GM23248 (cell line): ENCODE results near the gene EBF3. TPM values are rescaled to one million over a fixed set of nuclear protein-coding genes. Genes with fewer than 3 reads are reported as not detected.

Experiments
- DNase-seq: peaks from one replicate; pipeline ENCODE4 v3.0.0-alpha.2; 2015
- H2AFZ ChIP-seq: fragments of 200-600 bp; sonication (generic); 2 replicates; pipeline ENCODE4 v1.6.1; 2016; ENCODE audit warnings: antibody characterized with exemption
- H3F3A ChIP-seq: fragments of 200-600 bp; sonication (generic); 2 replicates; pipeline ENCODE4 v1.6.1; 2016; ENCODE audit warnings: mild to moderate bottlenecking, antibody characterized with exemption, mixed run types; ENCODE audit not compliant: insufficient read depth
- H3K27ac ChIP-seq: fragments of 200-600 bp; sonication (generic); 2 replicates; pipeline ENCODE4 v1.5.1; 2016; ENCODE audit warnings: mild to moderate bottlenecking
- H3K27me3 ChIP-seq: fragments of 200-600 bp; sonication (generic); replicated peaks from 2 replicates; pipeline ENCODE4 v1.6.1; 2016; ENCODE audit warnings: mild to moderate bottlenecking; ENCODE audit not compliant: insufficient read depth
- H3K36me3 ChIP-seq: fragments of 200-600 bp; sonication (generic); 2 replicates; pipeline ENCODE4 v1.6.1; 2016; ENCODE audit warnings: low read depth, mild to moderate bottlenecking
- H3K4me1 ChIP-seq: fragments of 200-600 bp; sonication (generic); 2 replicates; pipeline ENCODE4 v1.6.1; 2016; ENCODE audit warnings: mild to moderate bottlenecking; ENCODE audit not compliant: insufficient read depth
- H3K4me2 ChIP-seq: fragments of 200-600 bp; sonication (generic); one replicate; pipeline ENCODE4 v1.6.1; 2016; ENCODE audit warnings: mild to moderate bottlenecking; ENCODE audit not compliant: unreplicated experiment
- H3K4me3 ChIP-seq: fragments of 200-600 bp; sonication (generic); 2 replicates; pipeline ENCODE4 v1.5.1; 2016; ENCODE audit warnings: mild to moderate bottlenecking
- H3K79me2 ChIP-seq: fragments of 200-600 bp; sonication (generic); 2 replicates; pipeline ENCODE4 v1.6.1; 2016; ENCODE audit warnings: mild to moderate bottlenecking; ENCODE audit not compliant: insufficient read depth
- H3K9ac ChIP-seq: fragments of 200-600 bp; sonication (generic); 2 replicates; pipeline ENCODE4 v1.6.1; 2016; ENCODE audit warnings: mild to moderate bottlenecking
- H3K9me2 ChIP-seq: fragments of 200-600 bp; sonication (generic); 2 replicates; pipeline ENCODE4 v1.6.1; 2016; ENCODE audit warnings: mixed run types, mild to moderate bottlenecking, moderate library complexity; ENCODE audit not compliant: insufficient read depth
- H3K9me3 ChIP-seq: fragments of 200-600 bp; sonication (generic); one replicate; pipeline ENCODE4 v1.6.1; 2017; ENCODE audit warnings: low read depth
- H4K20me1 ChIP-seq: fragments of 200-600 bp; sonication (generic); 2 replicates; pipeline ENCODE4 v1.6.0; 2016; ENCODE audit not compliant: insufficient read depth
- EZH2 ChIP-seq: fragments of 200-600 bp; sonication (generic); IDR thresholded peaks from 2 replicates; pipeline ENCODE4 v1.6.1; 2018; ENCODE audit warnings: antibody characterized with exemption, mild to moderate bottlenecking; ENCODE audit not compliant: insufficient read depth, poor library complexity, severe bottlenecking
- EZH2phosphoT487 ChIP-seq: fragments of 200-600 bp; sonication (generic); IDR thresholded peaks from 2 replicates; pipeline ENCODE4 v1.6.1; 2018; ENCODE audit warnings: antibody characterized with exemption, moderate library complexity, mild to moderate bottlenecking, low read depth; ENCODE audit not compliant: insufficient read depth
- WGBS, 2 experiments: methylation state at CpG; one replicate each; pipeline ENCODE4 v1.1.6; 2015 to 2017; ENCODE audit warnings: low lambda C conversion rate in 2 of 2, low coverage in 1 of 2; ENCODE audit errors: missing lambda C conversion rate in 2 of 2; 5-methylcytosine and 5-hydroxymethylcytosine counted together
- in situ Hi-C: fragments of 300-500 bp; cut with MboI; formaldehyde crosslinking; loops from 2 replicates; pipeline ENCODE4 v1.15.0; 2020
- polyA plus RNA-seq: library from polyadenylated mRNA; unstranded; fragments of >200 nt; fragmentation: Nextera tagmentation; extraction: Ambion mirVana; gene quantifications from 2 replicates; pipeline ENCODE4 v1.2.1, GENCODE V29; 2016
- total RNA-seq: library from RNA; depleted of rRNA; stranded (reverse); fragments of >200 nt; shearing (Covaris generic); gene quantifications from 2 replicates; pipeline ENCODE4 v1.2.3, GENCODE V29; 2014

EBF3 gene
- total and polyA plus RNA-seq, 2 experiments from 2014 or later = 0.15 to 0.43 TPM

- no peaks in the 10 kb centered on the region for H4K20me1 ChIP-seq
- no peak for DNase-seq
- H3K27me3 ChIP-seq = no peaks in the 10 kb centered on the region
- H3K79me2 ChIP-seq = no peaks in the 10 kb centered on the region
- H3K9ac ChIP-seq = no peak overlapping the region
- TF ChIP-seq EZH2phosphoT487 (no peak), EZH2 (no peak)
- WGBS, 2 experiments = 30% methylated on average over 12 of the region's 12 CpGs
- in situ Hi-C loops = no loop called here
- no peak overlapping the region for H2AFZ ChIP-seq
- no peaks in the 10 kb centered on the region for H3F3A ChIP-seq
- H3K27ac ChIP-seq = no peak overlapping the region
- no peaks in the 10 kb centered on the region for H3K36me3 ChIP-seq
- H3K4me1 ChIP-seq = no peaks in the 10 kb centered on the region
- H3K9me3 ChIP-seq = no peaks in the 10 kb centered on the region
- no peaks in the 10 kb centered on the region for H3K9me2 ChIP-seq
- H3K4me2 ChIP-seq = no peak overlapping the region
- no peak overlapping the region for H3K4me3 ChIP-seq
These were observed 20.9 kb downstream of the EBF3 start for GRCh38 chr10:129942936-129943715.

GRCh38 chr10:129942391-129942790, 21.7 kb downstream of the EBF3 start:
- Histone ChIP-seq H3K4me2 (no peak overlapping the region), H3K27ac (no peak overlapping the region), H3K9ac (no peak overlapping the region), H3K79me2 (no peaks in the 10 kb centered on the region), H3K4me3 (no peak overlapping the region), H3K9me2 (no peaks in the 10 kb centered on the region), H3K36me3 (no peaks in the 10 kb centered on the region), H3F3A (no peaks in the 10 kb centered on the region), H4K20me1 (no peaks in the 10 kb centered on the region), H3K27me3 (no peaks in the 10 kb centered on the region), H3K9me3 (no peaks in the 10 kb centered on the region), H3K4me1 (no peaks in the 10 kb centered on the region), H2AFZ (no peak overlapping the region)
- in situ Hi-C loops = no loop called here
- TF ChIP-seq EZH2phosphoT487 = no peak
- DNase-seq = no peak
- 80 to 82% methylated on average over 9 of the region's 9 CpGs for WGBS, 2 experiments

- Histone ChIP-seq H3K9me3 (no peaks in the 10 kb centered on the region), H3K4me3 (no peak overlapping the region), H4K20me1 (no peaks in the 10 kb centered on the region), H3K27me3 (no peaks in the 10 kb centered on the region), H3K4me2 (no peak overlapping the region), H3F3A (no peaks in the 10 kb centered on the region), H3K9me2 (no peaks in the 10 kb centered on the region), H3K79me2 (no peaks in the 10 kb centered on the region), H3K4me1 (no peaks in the 10 kb centered on the region), H3K9ac (no peak overlapping the region), H3K36me3 (no peaks in the 10 kb centered on the region), H2AFZ (no peak overlapping the region), H3K27ac (no peak overlapping the region)
- DNase-seq = no peak
- TF ChIP-seq EZH2 (no peak), EZH2phosphoT487 (no peak)
- WGBS, 2 experiments = 80 to 89% methylated on average over 4 of the region's 4 CpGs
- in situ Hi-C loops = no loop called here
These were observed 22.1 kb downstream of the EBF3 start for GRCh38 chr10:129942019-129942277.

GRCh38 chr10:129941199-129942018, 22.7 kb downstream of the EBF3 start:
- no peaks in the 10 kb centered on the region for H3K4me1 ChIP-seq
- H3K36me3 ChIP-seq = no peaks in the 10 kb centered on the region
- no peaks in the 10 kb centered on the region for H3K9me2 ChIP-seq
- no peak overlapping the region for H2AFZ ChIP-seq
- WGBS, 2 experiments = 76 to 79% methylated on average over 15 to 16 of the region's 16 CpGs
- in situ Hi-C loops = no loop called here
- H3F3A ChIP-seq = no peaks in the 10 kb centered on the region
- no peak for TF ChIP-seq EZH2
- TF ChIP-seq EZH2phosphoT487 = no peak
- no peak overlapping the region for H3K4me3 ChIP-seq
- H3K9ac ChIP-seq = no peak overlapping the region
- H3K27me3 ChIP-seq = no peaks in the 10 kb centered on the region
- H4K20me1 ChIP-seq = no peaks in the 10 kb centered on the region
- no peaks in the 10 kb centered on the region for H3K79me2 ChIP-seq
- H3K27ac ChIP-seq = no peak overlapping the region
- no peak for DNase-seq
- H3K9me3 ChIP-seq = no peaks in the 10 kb centered on the region
- no peak overlapping the region for H3K4me2 ChIP-seq
